GM19452 (cell line): Measurements from ENCODE around the gene SOHLH2.

Experiments used
- ATAC-seq: cut with Tn5 transposase; IDR thresholded peaks from one replicate; pipeline ENCODE4 v1.9.1; 2021; ENCODE audit not compliant: unreplicated experiment

The SOHLH2 gene

DNA sequence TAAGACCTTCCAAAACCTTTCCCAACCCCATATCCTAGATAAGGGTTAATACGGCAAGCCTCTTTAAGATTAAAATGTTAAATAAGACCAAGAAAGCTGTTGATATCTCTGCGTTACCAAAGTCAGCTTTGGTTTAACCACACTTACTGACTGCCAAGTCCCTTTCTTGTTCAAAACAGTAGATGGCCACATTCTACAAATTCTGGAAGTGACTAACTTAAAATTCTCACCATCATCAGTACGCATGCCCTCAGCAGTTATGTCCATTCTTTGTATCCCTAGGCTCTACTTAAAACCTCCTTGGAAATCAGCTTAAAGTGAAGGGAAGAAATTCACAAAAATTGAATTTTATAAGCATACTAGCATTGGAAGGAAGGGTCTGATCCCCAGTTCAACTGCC, 23.6 kb downstream of the SOHLH2 start:
- ATAC-seq, result no peak

DNA sequence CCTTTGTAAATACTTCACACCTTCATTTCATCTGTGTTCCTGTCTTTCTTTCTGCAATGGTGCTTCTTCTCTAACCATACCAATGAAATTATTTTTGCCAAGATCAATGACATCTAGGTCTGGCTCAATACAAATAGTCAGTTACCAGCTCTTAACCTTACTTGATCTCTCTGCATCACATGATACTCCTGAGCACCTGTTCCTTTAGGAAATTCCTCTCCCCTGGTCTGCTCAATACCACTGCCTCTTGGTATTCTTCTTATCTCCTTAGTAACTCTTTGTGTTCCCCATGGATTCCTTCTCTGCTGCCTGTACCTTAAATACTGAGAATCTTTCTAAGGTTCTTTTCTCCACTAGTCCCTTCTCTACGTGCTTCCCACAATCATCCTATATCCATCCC, 25.9 kb downstream of the SOHLH2 start:
- no peak for ATAC-seq

DNA sequence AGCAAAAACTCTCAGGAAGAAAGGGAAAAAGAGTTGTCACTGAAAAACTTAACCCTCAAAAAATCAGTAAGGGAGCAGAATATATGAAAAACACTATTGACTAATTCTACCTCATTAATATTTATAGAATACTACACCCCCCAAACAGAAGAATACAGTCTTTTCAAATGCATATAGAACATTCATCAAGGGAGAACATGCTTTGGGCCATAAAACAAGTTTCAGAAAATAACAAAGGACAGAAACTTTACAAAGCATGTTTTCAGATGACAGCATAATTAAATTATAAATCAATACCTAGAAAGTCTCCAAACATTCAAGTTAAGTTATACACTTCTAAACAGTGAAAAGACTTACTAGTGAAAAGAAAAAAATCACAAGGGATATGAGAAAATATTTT, 30.5 kb downstream of the SOHLH2 start:
- no peak for ATAC-seq

DNA sequence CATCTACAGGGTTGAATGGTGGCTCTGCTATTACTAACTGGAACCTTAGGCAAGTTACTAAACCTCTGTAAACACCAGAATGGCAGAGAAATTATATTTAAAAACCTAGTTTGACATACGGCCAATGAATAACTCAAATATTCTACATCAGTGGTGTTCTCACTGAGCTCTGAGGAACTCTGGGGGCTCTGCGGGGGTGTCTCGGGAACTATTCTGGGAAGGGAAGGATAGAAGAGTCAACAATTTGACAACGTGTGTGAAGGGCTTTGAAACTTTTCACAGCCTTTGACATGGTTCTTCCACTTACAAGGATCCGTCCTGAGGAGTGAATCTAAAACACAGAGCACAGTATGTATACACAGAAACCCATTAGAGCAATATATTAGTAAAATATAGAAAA, 38.7 kb downstream of the SOHLH2 start:
- ATAC-seq, result no peak

- ATAC-seq, result no peak
These were observed 39.4 kb downstream of the SOHLH2 start for GRCh38 chr13:36174923-36175322.

DNA sequence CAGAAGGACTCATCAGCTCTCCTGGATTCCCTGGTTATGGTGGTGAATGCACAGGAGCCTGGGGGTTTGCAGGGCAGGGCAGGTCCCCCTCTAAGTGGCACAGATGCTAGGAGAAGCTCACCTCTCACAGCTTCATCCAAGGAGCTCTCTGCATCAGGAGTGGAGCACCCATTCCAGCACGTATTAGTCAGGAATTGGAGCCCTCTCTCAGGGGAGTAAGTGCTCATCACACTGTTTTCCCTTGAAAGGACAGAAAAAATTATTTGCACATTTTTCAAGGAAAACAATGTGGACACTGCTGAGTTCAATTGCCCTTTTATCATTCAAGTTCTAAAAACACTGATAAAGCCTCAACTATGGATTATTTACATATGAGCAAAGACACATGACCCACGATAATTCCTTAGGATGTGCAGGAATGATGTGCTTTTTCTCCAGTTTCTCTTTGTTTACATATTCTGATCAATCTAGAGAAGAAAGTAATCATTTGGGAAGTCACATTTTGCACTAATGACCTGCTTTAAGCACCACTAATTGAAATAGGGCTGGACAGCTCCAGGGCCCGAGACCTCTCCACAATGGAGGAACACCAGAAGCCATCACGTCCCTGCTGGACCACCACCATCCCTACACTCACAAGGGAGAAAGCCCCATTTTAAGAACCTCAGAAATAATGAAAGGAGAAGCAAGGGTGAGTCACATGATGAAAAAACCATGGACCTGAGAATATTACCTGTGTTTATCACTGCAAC, 40.6 kb downstream of the SOHLH2 start:
- ATAC-seq, result no peak

- ATAC-seq, result no peak
These were observed 48.3 kb downstream of the SOHLH2 start for GRCh38 chr13:36166046-36166445.

GRCh38 chr13:36163809-36164308, 50.5 kb downstream of the SOHLH2 start:
- ATAC-seq, result no peak

- ATAC-seq, result no peak
These were observed 51.1 kb downstream of the SOHLH2 start for GRCh38 chr13:36163286-36163685.

GRCh38 chr13:36160297-36160696, 54.1 kb downstream of the SOHLH2 start:
- no peak for ATAC-seq

DNA sequence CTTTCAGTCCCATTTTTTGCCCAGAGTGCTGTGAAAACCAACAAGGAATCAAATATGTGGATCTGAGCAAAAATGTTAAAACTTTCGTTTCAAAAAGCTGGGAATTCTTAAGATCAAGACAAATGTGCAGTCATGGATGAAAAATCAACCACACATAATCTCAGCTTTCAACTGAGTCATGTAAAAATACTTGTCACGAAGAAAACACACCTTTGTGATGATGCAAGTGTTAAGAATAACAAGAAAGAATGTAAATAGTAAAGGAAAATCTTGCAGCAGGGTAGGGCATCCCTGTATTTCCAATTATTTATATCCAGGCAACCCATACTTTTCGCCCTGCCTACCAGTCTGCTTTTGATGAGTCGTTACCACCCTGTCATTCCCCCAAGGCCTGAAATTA, 55.7 kb downstream of the SOHLH2 start:
- ATAC-seq, result no peak

DNA sequence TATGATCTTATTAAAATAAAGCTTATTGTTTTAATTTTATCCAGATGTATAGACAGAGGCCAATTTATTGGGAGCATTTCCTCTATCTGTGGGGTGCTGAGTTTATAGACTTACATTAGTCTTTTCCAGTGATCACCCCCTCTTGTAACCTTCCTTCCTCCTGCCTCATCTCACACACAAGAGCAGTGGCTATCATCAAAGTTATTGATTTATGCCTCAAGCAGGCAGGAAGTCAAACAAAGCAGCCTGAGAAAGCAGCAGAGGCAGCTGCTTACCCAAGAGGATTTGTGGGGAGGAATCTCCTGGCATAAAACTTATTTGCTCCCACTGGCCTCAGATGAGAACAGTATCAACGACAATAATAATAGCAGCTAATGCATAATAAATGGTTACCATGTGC, 56.9 kb downstream of the SOHLH2 start:
- ATAC-seq, result no peak

DNA sequence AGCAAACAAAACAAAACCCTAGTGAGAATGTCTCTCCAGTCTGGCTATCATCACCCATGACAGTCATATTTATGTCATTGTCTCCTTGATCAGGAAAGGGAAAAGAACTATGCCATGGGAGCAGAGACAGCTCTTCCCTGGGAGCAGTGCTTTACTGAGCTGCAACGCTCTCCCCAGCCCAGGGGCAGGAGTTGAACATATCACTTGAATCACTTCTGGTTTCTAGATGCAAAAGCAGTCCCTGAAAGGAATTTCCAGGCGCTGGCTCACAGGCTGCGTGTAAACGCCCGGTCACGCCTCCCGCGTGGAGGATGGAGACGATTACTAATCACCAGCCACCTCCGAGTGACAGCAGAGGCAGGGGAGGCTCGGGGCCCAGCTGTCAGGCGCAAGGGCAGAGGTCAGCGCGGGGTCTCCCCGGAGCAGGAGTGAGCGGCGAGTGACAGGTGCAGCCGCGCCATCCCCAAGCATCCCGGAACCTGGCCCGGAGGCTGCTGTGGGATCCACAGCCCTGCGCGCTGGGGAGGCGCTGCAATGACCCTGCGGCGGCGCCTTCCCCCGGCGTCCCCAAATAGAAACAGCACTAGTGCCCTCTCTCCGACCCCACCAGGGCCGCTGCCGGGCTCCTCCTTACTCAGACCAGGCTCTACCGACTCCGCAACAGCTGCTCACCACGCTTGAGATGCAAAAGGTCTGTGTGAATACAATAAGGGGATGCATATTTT, 59.6 kb downstream of the SOHLH2 start:
- no peak for ATAC-seq

DNA sequence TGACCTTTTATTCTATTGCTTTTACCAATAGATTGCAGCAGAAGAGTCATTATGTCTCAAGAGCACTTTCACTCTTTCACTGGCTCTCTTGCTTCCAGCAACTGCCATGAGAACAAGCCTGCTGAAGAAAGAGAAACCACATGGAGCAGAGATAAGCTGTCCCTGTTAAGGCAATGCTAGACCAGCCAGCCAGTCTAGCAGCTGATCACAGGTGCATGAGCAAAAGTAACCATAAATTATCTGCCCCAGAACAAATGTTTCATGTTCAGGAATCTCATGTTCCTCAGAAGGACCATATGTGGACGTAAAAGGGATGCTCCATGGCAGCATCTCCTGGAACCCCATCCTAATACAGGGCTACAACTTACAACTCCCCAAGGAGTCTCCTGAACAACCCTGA, 62.8 kb downstream of the SOHLH2 start:
- no peak for ATAC-seq

- ATAC-seq, result no peak
These were observed 65.9 kb downstream of the SOHLH2 start for GRCh38 chr13:36148446-36148845.

DNA sequence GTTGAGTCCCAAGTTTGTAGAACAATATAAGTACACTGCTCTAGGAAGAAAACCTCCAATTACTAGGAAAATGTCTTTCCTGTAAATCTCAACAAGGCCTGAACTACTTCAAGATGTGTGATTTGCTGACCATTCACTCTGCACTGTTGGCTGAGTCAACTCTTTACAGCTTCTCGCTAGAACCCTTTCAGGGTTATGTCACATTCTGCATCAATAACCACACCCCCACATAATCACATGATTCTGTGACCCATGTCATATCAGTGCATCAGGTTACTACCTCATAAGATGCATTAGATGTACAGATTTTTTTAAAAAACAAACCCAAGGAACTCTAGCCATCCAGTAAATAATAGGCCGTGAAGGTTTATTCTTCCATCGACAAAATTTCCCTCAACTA, 67.0 kb downstream of the SOHLH2 start:
- ATAC-seq, result no peak

DNA sequence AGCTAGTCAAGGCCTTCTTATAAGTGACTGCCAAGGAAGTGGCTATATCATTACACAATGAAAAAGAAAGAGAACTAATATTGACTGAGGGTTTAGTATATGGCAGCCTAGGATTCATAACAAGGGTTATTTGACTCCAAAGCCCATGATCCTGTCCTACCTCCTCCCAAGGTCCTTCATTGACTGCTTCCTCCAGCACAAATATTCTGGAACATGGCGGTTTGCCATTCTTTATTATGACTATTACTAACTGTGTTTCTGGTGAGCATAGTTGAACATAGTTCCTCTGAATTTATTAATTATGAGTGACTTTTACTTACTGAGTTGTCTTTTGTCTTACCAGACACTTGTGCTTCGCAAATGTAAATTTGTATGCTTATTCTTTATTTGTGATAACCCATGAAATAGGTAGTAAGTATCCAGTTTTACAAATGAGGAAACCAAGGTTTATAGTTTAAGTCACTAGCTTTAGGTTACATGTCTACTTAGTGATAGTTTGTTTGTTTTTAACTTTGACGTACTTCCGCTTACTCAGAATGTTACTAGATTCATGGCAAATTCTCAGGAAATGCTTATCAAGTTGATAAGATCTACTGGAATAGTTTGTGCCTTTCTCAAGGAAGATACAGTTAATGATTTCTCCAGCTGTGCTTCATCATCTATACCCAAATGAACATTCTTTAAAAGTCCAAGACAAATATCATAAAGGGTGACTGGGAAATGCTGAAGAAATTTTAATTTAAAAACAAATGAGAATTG, 67.7 kb downstream of the SOHLH2 start:
- ATAC-seq, result no peak

- ATAC-seq, result no peak
These were observed 70.6 kb downstream of the SOHLH2 start for GRCh38 chr13:36143738-36144137.

- no peak for ATAC-seq
These were observed 71.6 kb downstream of the SOHLH2 start for GRCh38 chr13:36142735-36143134.

DNA sequence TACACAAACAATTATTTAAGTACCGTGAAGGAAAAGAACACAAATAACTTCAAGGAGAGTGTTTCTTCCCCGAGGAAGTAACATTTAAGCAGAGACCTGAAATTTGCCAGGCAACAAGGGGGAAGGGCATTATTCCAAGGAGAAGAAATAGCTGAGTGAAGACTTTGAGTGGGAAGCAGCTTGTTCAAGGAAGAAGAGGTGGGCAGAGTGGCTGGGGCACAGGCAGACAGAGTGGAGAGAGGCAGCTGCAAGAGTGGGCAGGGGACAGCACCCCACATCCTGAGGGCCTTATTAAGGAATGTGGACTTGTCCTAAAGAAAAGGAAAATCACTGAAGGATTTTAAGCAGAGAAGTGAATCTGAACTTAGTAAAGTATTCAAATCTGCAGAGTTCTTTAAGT, 78.5 kb downstream of the SOHLH2 start:
- no peak for ATAC-seq

- no peak for ATAC-seq
These were observed 79.7 kb downstream of the SOHLH2 start for GRCh38 chr13:36134632-36135031.
